Esophagus squamous epithelium (tissue), 5 donors: ENCODE data around the gene EIF2AK3. TPM values are rescaled to one million over a fixed set of nuclear protein-coding genes. Genes with fewer than 3 reads are reported as not detected.

Experiments used
- DNase-seq: peaks from one replicate; lab custom pipeline; 2025; lab: John Stamatoyannopoulos, UW
- H3K27ac ChIP-seq, 4 donors: fragments of 200-600 bp; sonication (generic); one replicate each; pipeline ENCODE4 v1.5.1; 2016 to 2019; ENCODE audit warnings: mild to moderate bottlenecking in 1 of 4
- H3K27me3 ChIP-seq, 4 donors: fragments of 200-600 bp; sonication (generic); 1 replicate in 3 of 4; 2 replicates in 1 of 4; pipeline versions ENCODE4 v1.5.1 to v1.6.0; 2017 to 2021; ENCODE audit warnings: antibody characterized with exemption in 1 of 4
- H3K36me3 ChIP-seq, 3 donors: fragments of 200-600 bp; sonication (generic); one replicate each; pipeline ENCODE4 v1.5.1; 2016 to 2019
- H3K4me1 ChIP-seq, 3 donors: fragments of 200-600 bp; sonication (generic); one replicate each; pipeline ENCODE4 v1.5.1; 2017 to 2019
- H3K4me3 ChIP-seq, 4 donors: fragments of 200-600 bp; sonication (generic); 1 replicate in 3 of 4; 2 replicates in 1 of 4; pipeline ENCODE4 v1.5.1; 2016 to 2019; ENCODE audit warnings: mild to moderate bottlenecking in 2 of 4, moderate library complexity in 1 of 4
- H3K9me3 ChIP-seq, 3 donors: fragments of 200-600 bp; sonication (generic); one replicate each; pipeline ENCODE4 v1.5.1; 2016 to 2019
- POLR2A ChIP-seq, 4 donors: fragments of 450-650 bp; IDR thresholded peaks; one replicate each; pipeline ENCODE4 v1.6.1; 2017; ENCODE audit warnings: antibody characterized with exemption in 4 of 4, mild to moderate bottlenecking in 4 of 4, moderate library complexity in 3 of 4
- WGBS, 2 donors: methylation state at CpG; one replicate each; pipeline ENCODE4 v1.1.5; 2018; 5-methylcytosine and 5-hydroxymethylcytosine counted together
- intact Hi-C: fragments of 100-400 bp; cut with DNase I; formaldehyde crosslinking; loops from one replicate; pipeline ENCODE4 v1.15.0; 2022
- total RNA-seq, 4 donors: library from RNA; depleted of rRNA; stranded (reverse); fragments of >200 nt; gene quantifications; one replicate each; pipeline ENCODE4 v1.1.0, GENCODE V29; 2016
- TF ChIP-seq, protein P1 (sequence below), 6 experiments: fragments of 450-650 bp in 4 of 6; fragments of 200-600 bp in 2 of 6; sonication (generic) in 2 of 6; IDR thresholded peaks; one replicate each; pipeline ENCODE4 v1.5.1; 2016 to 2019; ENCODE audit warnings: antibody characterized with exemption in 6 of 6, mild to moderate bottlenecking in 4 of 6, moderate library complexity in 4 of 6
- donor health status: DM: yes; HTN: yes; CAD: no.

The EIF2AK3 gene
- total RNA-seq, 4 donors from 2014 or later, result 12.2 to 16.9 (median 16.7) TPM

- intact Hi-C loops, result no loop called here
- no peak overlapping the region for H3K4me3 ChIP-seq
- peak overlapping the region in 1 of 4 donors; percentile 64 for H3K27ac ChIP-seq
- H3K4me1 ChIP-seq, result peaks cover 0 to 27% (median 16%) of the 10 kb centered on the region in 3 donors
- 90 to 91% methylated on average over 2 of the region's 2 CpGs for WGBS, 2 donors
- H3K9me3 ChIP-seq, result no peaks in the 10 kb centered on the region
- TF ChIP-seq POLR2A (IDR thresholded peaks at IDR 0.05), result no peak
- TF ChIP-seq, protein P1, sequence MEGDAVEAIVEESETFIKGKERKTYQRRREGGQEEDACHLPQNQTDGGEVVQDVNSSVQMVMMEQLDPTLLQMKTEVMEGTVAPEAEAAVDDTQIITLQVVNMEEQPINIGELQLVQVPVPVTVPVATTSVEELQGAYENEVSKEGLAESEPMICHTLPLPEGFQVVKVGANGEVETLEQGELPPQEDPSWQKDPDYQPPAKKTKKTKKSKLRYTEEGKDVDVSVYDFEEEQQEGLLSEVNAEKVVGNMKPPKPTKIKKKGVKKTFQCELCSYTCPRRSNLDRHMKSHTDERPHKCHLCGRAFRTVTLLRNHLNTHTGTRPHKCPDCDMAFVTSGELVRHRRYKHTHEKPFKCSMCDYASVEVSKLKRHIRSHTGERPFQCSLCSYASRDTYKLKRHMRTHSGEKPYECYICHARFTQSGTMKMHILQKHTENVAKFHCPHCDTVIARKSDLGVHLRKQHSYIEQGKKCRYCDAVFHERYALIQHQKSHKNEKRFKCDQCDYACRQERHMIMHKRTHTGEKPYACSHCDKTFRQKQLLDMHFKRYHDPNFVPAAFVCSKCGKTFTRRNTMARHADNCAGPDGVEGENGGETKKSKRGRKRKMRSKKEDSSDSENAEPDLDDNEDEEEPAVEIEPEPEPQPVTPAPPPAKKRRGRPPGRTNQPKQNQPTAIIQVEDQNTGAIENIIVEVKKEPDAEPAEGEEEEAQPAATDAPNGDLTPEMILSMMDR (IDR thresholded peaks at IDR 0.05), result no peak
- DNase-seq, result no peak
- H3K36me3 ChIP-seq, result no peaks in the 10 kb centered on the region
- no peaks in the 10 kb centered on the region for H3K27me3 ChIP-seq
Measured at GRCh38 chr2:88601286-88601685, 26.0 kb downstream of the EIF2AK3 start.

DNA sequence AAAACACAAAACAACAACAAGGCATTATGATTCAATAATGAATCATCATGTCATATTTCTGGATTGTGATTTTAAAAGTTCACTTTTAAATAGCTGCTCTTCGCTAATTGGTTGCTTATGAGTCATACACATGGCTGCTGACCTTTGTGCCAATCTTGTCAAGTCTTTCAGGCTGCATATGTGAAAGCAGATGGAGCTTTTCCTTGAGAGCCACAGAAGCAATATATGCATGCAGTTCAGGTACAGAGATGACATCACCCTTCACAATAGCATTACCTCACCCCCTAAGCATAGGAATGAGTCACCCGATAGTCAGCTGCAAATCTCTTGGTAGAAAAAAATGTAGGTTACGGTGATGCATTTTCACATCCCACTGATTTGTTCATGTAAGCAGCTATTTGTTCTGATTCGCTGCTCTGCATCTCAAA lies 27.2 kb downstream of the EIF2AK3 start:
- 12 to 14% methylated on average over 4 of the region's 4 CpGs for WGBS, 2 donors

GRCh38 chr2:88599527-88599926 lies 27.7 kb downstream of the EIF2AK3 start:
- no peak for TF ChIP-seq POLR2A (IDR thresholded peaks at IDR 0.05)
- TF ChIP-seq, protein P1 (IDR thresholded peaks at IDR 0.05), result no peak
- peaks cover 0 to 27% (median 16%) of the 10 kb centered on the region in 3 donors for H3K4me1 ChIP-seq
- 53 to 75% methylated on average over 2 of the region's 2 CpGs for WGBS, 2 donors

More for the DNA sequence above, 27.2 kb downstream of the EIF2AK3 start:
- Histone ChIP-seq H3K9me3 (no peaks in the 10 kb centered on the region), H3K27ac (peak overlapping the region in 3 of 4 donors; percentile 22 to 64 (median 47)), H3K4me1 (peaks cover 0 to 27% (median 16%) of the 10 kb centered on the region in 3 donors), H3K36me3 (peaks cover 0 to 6% (median 0%) of the 10 kb centered on the region in 3 donors), H3K27me3 (no peaks in the 10 kb centered on the region), H3K4me3 (no peak overlapping the region)
- DNase-seq, result peak; percentile 11
- intact Hi-C loops, result no loop called here
- no peak for TF ChIP-seq POLR2A (IDR thresholded peaks at IDR 0.05)
- TF ChIP-seq, protein P1 (IDR thresholded peaks at IDR 0.05), result no peak

GRCh38 chr2:88597168-88597567 lies 30.1 kb downstream of the EIF2AK3 start:
- no peak for DNase-seq
- Histone ChIP-seq H3K9me3 (no peaks in the 10 kb centered on the region), H3K27ac (no peak overlapping the region), H3K27me3 (no peaks in the 10 kb centered on the region), H3K4me1 (peaks cover 0 to 27% (median 16%) of the 10 kb centered on the region in 3 donors), H3K36me3 (peaks cover 0 to 30% (median 5%) of the 10 kb centered on the region in 3 donors), H3K4me3 (no peak overlapping the region)
- no peak for TF ChIP-seq POLR2A (IDR thresholded peaks at IDR 0.05)
- TF ChIP-seq, protein P1 (IDR thresholded peaks at IDR 0.05), result no peak
- intact Hi-C loops, result no loop called here

More at GRCh38 chr2:88599527-88599926, 27.7 kb downstream of the EIF2AK3 start:
- no peak for DNase-seq
- Histone ChIP-seq H3K27ac (peak overlapping the region in 3 of 4 donors; percentile 22 to 64 (median 47)), H3K4me3 (no peak overlapping the region), H3K9me3 (no peaks in the 10 kb centered on the region), H3K36me3 (peaks cover 0 to 10% (median 0%) of the 10 kb centered on the region in 3 donors), H3K27me3 (no peaks in the 10 kb centered on the region)
- intact Hi-C loops, result no loop called here

DNA sequence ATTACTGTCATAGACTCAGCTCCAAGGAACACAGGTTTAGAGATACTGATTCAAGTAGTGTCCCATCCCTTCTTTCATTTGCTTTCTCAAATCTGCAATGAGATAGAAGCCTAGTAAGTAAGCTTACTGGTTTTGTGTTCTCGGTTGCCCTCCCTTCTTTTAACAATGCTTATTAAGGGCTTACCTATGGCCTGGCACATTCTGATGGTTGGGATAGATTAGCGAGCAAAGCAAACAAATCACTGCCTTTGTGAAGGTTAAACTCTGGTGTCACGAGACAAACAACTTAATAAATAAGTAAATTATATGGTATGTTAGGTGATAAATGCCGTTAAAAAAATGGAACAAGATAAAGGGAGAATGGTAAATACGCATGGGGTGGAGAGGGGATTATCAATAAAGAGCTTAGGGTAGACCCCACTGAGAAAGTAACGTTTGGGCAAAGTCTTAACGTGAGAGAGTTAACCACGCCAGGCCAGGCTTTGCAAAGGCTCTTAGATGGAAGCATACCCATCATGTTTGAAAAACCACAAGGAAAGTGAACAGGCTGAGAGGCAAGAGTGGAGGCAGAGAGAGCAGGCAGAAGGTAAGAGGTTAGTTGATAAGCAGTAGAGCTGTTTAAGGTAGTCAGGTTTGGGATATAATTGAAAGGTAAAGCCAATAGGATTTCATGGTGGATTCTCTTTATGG lies 31.0 kb downstream of the EIF2AK3 start:
- Histone ChIP-seq H3K4me1 (peaks cover 0 to 19% (median 15%) of the 10 kb centered on the region in 3 donors), H3K36me3 (peaks cover 0 to 30% (median 5%) of the 10 kb centered on the region in 3 donors), H3K9me3 (no peaks in the 10 kb centered on the region), H3K27me3 (no peaks in the 10 kb centered on the region), H3K27ac (no peak overlapping the region), H3K4me3 (no peak overlapping the region)
- WGBS, 2 donors, result 90 to 92% methylated on average over 8 of the region's 8 CpGs
- TF ChIP-seq POLR2A (IDR thresholded peaks at IDR 0.05), result no peak
- TF ChIP-seq, protein P1 (IDR thresholded peaks at IDR 0.05), result no peak
- intact Hi-C loops, result no loop called here
- no peak for DNase-seq
